GM04503 (cell line): ENCODE results near the gene NUDC.
"Not testable (repeated sequence)": the region's sequence is repeated elsewhere in the genome, so short reads cannot be mapped to it uniquely, and the experiment has no call there.

Source experiments
- DNase-seq: peaks from one replicate; pipeline ENCODE4 v3.0.0-alpha.2; 2012; ENCODE audit warnings: low read depth

The NUDC gene

GRCh38 chr1:26911399-26912146, 10.0 kb upstream of the NUDC start:
- no peak for DNase-seq

- DNase-seq, result no peak
These were observed 9.4 kb upstream of the NUDC start for GRCh38 chr1:26912147-26912490.

- no peak for DNase-seq
These were observed 8.2 kb upstream of the NUDC start for GRCh38 chr1:26913389-26913753.

GRCh38 chr1:26913754-26914619, 7.6 kb upstream of the NUDC start, which contains the start of gene NR0B2:
Gene NR0B2 (minus strand): TSS chr1:26913975. CDS start chr1:26913940, 35 bp downstream.
- DNase-seq, result no peak

- no peak for DNase-seq
These were observed 6.2 kb upstream of the NUDC start for GRCh38 chr1:26915204-26915842.

- no peak for DNase-seq
These were observed 410 bp upstream of the NUDC start for GRCh38 chr1:26921126-26921539.

GRCh38 chr1:26922431-26922729, 837 bp downstream of the NUDC start:
- no peak for DNase-seq

GRCh38 chr1:26922901-26923300, 1.4 kb downstream of the NUDC start:
- no peak for DNase-seq

GRCh38 chr1:26923711-26924110, 2.2 kb downstream of the NUDC start:
- no peak for DNase-seq

- no peak for DNase-seq
These were observed 11.0 kb downstream of the NUDC start for GRCh38 chr1:26932531-26932930.

- no peak for DNase-seq
These were observed 15.3 kb downstream of the NUDC start for GRCh38 chr1:26936823-26937222.

- DNase-seq, result no peak
These were observed 16.6 kb downstream of the NUDC start for GRCh38 chr1:26938004-26938658.

GRCh38 chr1:26938659-26939025, 17.1 kb downstream of the NUDC start:
- no peak for DNase-seq

GRCh38 chr1:26941311-26941710, 19.8 kb downstream of the NUDC start:
- no peak for DNase-seq

- no peak for DNase-seq
These were observed 21.1 kb downstream of the NUDC start for GRCh38 chr1:26942656-26943055.

- DNase-seq, result no peak
These were observed 23.6 kb downstream of the NUDC start for GRCh38 chr1:26945138-26945537.

GRCh38 chr1:26945728-26946127, 24.2 kb downstream of the NUDC start:
- no peak for DNase-seq

GRCh38 chr1:26946270-26946669, 24.7 kb downstream of the NUDC start:
- DNase-seq, result no peak

- DNase-seq, result not testable (repeated sequence)
These were observed 27.1 kb downstream of the NUDC start for GRCh38 chr1:26948725-26949057.

- DNase-seq, result no peak
These were observed 27.9 kb downstream of the NUDC start for GRCh38 chr1:26949266-26949925.

GRCh38 chr1:26949926-26950319, 28.4 kb downstream of the NUDC start:
- no peak for DNase-seq

GRCh38 chr1:26950602-26951001, 29.1 kb downstream of the NUDC start:
- no peak for DNase-seq
